HEK293T (cell line): ENCODE data around the gene POU6F2.

Experiments
- ARNT ChIP-seq: fragments of 450-650 bp; IDR thresholded peaks from 2 replicates; pipeline ENCODE4 v1.6.1; 2017; ENCODE audit warnings: mild to moderate bottlenecking
- BHLHE40 ChIP-seq: fragments of 450-650 bp; IDR thresholded peaks from 2 replicates; pipeline ENCODE4 v1.6.1; 2016; ENCODE audit warnings: mild to moderate bottlenecking, moderate library complexity, borderline replicate concordance
- CTBP1 ChIP-seq: fragments of 450-650 bp; IDR thresholded peaks from 2 replicates; pipeline ENCODE4 v1.6.1; 2016; ENCODE audit warnings: borderline replicate concordance
- ELF4 ChIP-seq: fragments of 450-650 bp; IDR thresholded peaks from 2 replicates; pipeline ENCODE4 v1.6.1; 2017; ENCODE audit warnings: antibody characterized with exemption
- FOXA1 ChIP-seq: fragments of 450-650 bp; IDR thresholded peaks from 2 replicates; pipeline ENCODE4 v1.6.1; 2016; ENCODE audit warnings: mild to moderate bottlenecking
- FOXK2 ChIP-seq: fragments of 450-650 bp; IDR thresholded peaks from 2 replicates; pipeline ENCODE4 v1.6.1; 2016; ENCODE audit warnings: mild to moderate bottlenecking
- FOXM1 ChIP-seq: fragments of 450-650 bp; IDR thresholded peaks from 2 replicates; pipeline ENCODE4 v1.6.1; 2017; ENCODE audit warnings: mild to moderate bottlenecking, borderline replicate concordance
- HDGF ChIP-seq: fragments of 450-650 bp; IDR thresholded peaks from 2 replicates; pipeline ENCODE4 v1.6.1; 2017; ENCODE audit warnings: antibody characterized with exemption, borderline replicate concordance
- L3MBTL2 ChIP-seq: fragments of 450-650 bp; conservative IDR thresholded peaks from 2 replicates; pipeline ENCODE4 v1.6.1; 2016; ENCODE audit warnings: mild to moderate bottlenecking
- NFRKB ChIP-seq: fragments of 450-650 bp; IDR thresholded peaks from 2 replicates; pipeline ENCODE4 v1.6.1; 2016; ENCODE audit warnings: mild to moderate bottlenecking, moderate library complexity
- PKNOX1 ChIP-seq: fragments of 450-650 bp; IDR thresholded peaks from 2 replicates; pipeline ENCODE4 v1.6.1; 2016
- SP1 ChIP-seq: fragments of 450-650 bp; IDR thresholded peaks from 2 replicates; pipeline ENCODE4 v1.6.1; 2017
- SUZ12 ChIP-seq: fragments of 450-650 bp; IDR thresholded peaks from 2 replicates; pipeline ENCODE4 v1.6.1; 2016; ENCODE audit warnings: mild to moderate bottlenecking
- TARDBP ChIP-seq: fragments of 450-650 bp; IDR thresholded peaks from 2 replicates; pipeline ENCODE4 v1.6.1; 2016

DNA sequence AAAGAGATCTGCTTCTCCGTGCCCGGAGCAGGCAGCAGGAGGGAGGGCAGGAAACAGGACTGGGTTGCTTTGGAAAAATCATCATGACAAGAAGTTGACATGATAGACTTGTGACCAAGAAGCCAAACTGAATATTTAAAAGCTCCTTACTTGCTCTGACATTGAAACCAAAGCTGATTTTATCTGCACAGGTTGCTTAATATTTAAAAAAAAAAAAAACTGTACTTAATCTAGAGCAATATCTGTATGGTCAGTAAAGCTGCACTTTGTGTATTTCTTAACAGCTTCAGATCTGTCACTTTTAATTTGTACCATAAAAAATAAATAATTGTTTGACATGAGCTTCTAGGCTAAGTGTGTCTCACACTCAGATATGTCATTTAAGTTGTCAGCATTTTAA, 490.6 kb downstream of the POU6F2 start:
- TF ChIP-seq SP1: no peak
- TF ChIP-seq L3MBTL2: no peak
- TF ChIP-seq HDGF: no peak
- TF ChIP-seq ARNT: no peak
- no peak for TF ChIP-seq FOXK2
- TF ChIP-seq FOXA1: no peak
- TF ChIP-seq ELF4: no peak
- no peak for TF ChIP-seq SUZ12
- no peak for TF ChIP-seq NFRKB
- TF ChIP-seq PKNOX1: no peak
- no peak for TF ChIP-seq BHLHE40
- TF ChIP-seq CTBP1: no peak
- no peak for TF ChIP-seq TARDBP
- TF ChIP-seq FOXM1: no peak
